Body of pancreas (tissue), 4 donors: ENCODE measurements around the gene AFG3L2. TPM values are rescaled to one million over a fixed set of nuclear protein-coding genes. Genes with fewer than 3 reads are reported as not detected.
A peak's percentile ranks its signal among the peaks of the same experiment; 100 is the strongest.

Experiments
- ATAC-seq: fragments of 150-250 bp; one replicate; pipeline ENCODE4 v1.9.1; 2016
- DNase-seq, 4 donors: peaks; one replicate each; pipeline ENCODE4 v3.0.0-alpha.2; 2019
- H3K27ac ChIP-seq, 4 donors: fragments of 200-600 bp; sonication (generic); 1 replicate in 3 of 4; 2 replicates in 1 of 4; pipeline versions ENCODE4 v1.5.1 to v1.6.1; 2016 to 2019; ENCODE audit warnings: mild to moderate bottlenecking in 1 of 4, mixed read lengths in 1 of 4, moderate library complexity in 1 of 4
- H3K27me3 ChIP-seq, 2 donors: fragments of 200-600 bp; sonication (generic); one replicate each; pipeline ENCODE4 v1.6.0; 2016; ENCODE audit warnings: mild to moderate bottlenecking in 1 of 2
- H3K36me3 ChIP-seq, 2 donors: fragments of 200-600 bp; sonication (generic); replicated peaks in 1 of 2; 2 replicates each; pipeline ENCODE4 v1.5.1; 2016; ENCODE audit warnings: low read depth in 2 of 2; ENCODE audit not compliant: insufficient read depth in 1 of 2
- H3K4me1 ChIP-seq: fragments of 200-600 bp; sonication (generic); one replicate; pipeline ENCODE4 v1.6.0; 2016
- H3K4me3 ChIP-seq, 2 donors: fragments of 200-600 bp; sonication (generic); 1 replicate in 1 of 2; 2 replicates in 1 of 2; pipeline ENCODE4 v1.5.1; 2016 to 2019
- H3K9me3 ChIP-seq, 3 donors: fragments of 200-600 bp; sonication (generic); 1 replicate in 2 of 3; 2 replicates in 1 of 3; pipeline ENCODE4 v1.5.1; 2016
- POLR2A ChIP-seq, 3 donors: fragments of 450-650 bp; IDR thresholded peaks; one replicate each; pipeline ENCODE4 v1.6.1; 2016; ENCODE audit warnings: antibody characterized with exemption in 3 of 3, mild to moderate bottlenecking in 2 of 3
- WGBS, 2 donors: methylation state at CpG; one replicate each; pipeline ENCODE4 v1.1.5; 2017; 5-methylcytosine and 5-hydroxymethylcytosine counted together
- intact Hi-C: fragments of 100-400 bp; cut with DNase I; formaldehyde crosslinking; loops from one replicate; pipeline ENCODE4 v1.15.1; 2023
- total RNA-seq, 2 donors: library from RNA; depleted of rRNA; stranded (reverse); fragments of >200 nt; gene quantifications; one replicate each; pipeline ENCODE4 v1.1.0, GENCODE V29; 2016
- TF ChIP-seq, protein P1 (sequence below), 7 experiments: fragments of 450-650 bp in 4 of 7; fragments of 200-600 bp in 3 of 7; sonication (generic) in 3 of 7; IDR thresholded peaks; one replicate each; pipeline ENCODE4 v1.5.1; 2016 to 2019; ENCODE audit warnings: antibody characterized with exemption in 7 of 7

Gene AFG3L2
- total RNA-seq, 2 donors from 2014 or later: 30.4 to 33.6 TPM

DNA sequence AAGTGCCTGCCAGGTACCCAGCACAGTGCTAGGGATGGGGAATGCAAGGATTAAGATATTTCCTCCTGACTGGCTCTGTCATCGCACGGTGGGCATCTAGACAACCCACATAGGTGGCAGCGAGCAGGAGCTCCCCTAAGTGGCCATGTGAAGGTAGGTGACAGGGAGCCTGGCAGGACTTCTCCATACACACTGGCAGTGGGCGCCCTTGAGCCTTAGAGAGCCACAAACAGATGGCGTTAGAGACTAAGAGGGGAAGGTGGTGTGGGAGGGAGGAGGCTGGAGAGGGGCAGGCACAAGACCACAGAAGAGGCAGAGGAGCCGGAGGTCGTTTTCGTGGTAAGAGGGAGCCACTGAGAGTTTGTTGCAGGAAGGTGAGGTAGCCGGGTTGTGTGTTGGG, 45.9 kb upstream of the AFG3L2 start:
- H3K27ac ChIP-seq: no peak overlapping the region
- DNase-seq: no peak
- no peak for ATAC-seq
- H3K4me1 ChIP-seq: no peaks in the 10 kb centered on the region
- intact Hi-C loops: no loop called here
- no peak for TF ChIP-seq POLR2A (IDR thresholded peaks at IDR 0.05)
- TF ChIP-seq, protein P1, sequence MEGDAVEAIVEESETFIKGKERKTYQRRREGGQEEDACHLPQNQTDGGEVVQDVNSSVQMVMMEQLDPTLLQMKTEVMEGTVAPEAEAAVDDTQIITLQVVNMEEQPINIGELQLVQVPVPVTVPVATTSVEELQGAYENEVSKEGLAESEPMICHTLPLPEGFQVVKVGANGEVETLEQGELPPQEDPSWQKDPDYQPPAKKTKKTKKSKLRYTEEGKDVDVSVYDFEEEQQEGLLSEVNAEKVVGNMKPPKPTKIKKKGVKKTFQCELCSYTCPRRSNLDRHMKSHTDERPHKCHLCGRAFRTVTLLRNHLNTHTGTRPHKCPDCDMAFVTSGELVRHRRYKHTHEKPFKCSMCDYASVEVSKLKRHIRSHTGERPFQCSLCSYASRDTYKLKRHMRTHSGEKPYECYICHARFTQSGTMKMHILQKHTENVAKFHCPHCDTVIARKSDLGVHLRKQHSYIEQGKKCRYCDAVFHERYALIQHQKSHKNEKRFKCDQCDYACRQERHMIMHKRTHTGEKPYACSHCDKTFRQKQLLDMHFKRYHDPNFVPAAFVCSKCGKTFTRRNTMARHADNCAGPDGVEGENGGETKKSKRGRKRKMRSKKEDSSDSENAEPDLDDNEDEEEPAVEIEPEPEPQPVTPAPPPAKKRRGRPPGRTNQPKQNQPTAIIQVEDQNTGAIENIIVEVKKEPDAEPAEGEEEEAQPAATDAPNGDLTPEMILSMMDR (IDR thresholded peaks at IDR 0.05): no peak
- H3K27me3 ChIP-seq: no peaks in the 10 kb centered on the region
- H3K36me3 ChIP-seq: no peaks in the 10 kb centered on the region
- H3K9me3 ChIP-seq: no peaks in the 10 kb centered on the region
- WGBS, 2 donors: 74% methylated on average over 9 of the region's 9 CpGs
- no peak overlapping the region for H3K4me3 ChIP-seq

GRCh38 chr18:12421732-12422131, 44.7 kb upstream of the AFG3L2 start:
- intact Hi-C loops: no loop called here
- Histone ChIP-seq H3K36me3 (no peaks in the 10 kb centered on the region), H3K27ac (no peak overlapping the region), H3K4me1 (no peaks in the 10 kb centered on the region), H3K27me3 (no peaks in the 10 kb centered on the region), H3K4me3 (no peak overlapping the region), H3K9me3 (no peaks in the 10 kb centered on the region)
- DNase-seq (no peak), ATAC-seq (no peak)
- TF ChIP-seq, protein P1 (IDR thresholded peaks at IDR 0.05): no peak
- TF ChIP-seq POLR2A (IDR thresholded peaks at IDR 0.05): no peak
- 78 to 80% methylated on average over 5 of the region's 5 CpGs for WGBS, 2 donors

DNA sequence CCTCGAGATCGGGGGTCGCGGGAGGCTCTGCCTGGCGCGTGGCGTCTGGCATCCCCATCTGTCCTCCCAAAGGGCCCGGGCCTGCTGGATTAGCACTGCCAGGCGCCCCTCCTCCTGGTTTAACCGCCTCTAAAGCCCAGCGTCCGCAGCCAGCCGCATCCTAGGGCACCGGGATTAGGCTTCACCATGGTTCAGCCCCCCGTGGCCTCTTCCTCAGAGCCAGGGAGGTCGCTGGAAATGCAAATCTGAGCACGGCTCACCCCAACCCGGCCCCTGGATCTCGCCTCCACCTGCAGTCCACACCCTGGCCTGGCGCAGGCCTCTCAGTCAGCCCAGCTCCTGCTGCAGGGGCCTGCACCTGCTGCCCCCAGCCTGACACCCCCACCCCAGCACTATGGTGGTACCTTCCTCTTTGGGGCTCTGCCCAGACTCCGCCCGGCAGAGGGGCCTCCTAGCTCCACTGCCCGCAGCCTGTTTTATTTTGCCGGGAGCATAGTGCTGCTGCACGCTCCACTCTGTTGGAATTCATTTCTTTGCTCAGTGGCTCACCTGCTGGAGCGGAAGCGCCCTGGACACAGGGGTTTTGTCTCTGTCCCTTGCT, 43.9 kb upstream of the AFG3L2 start:
- Histone ChIP-seq H3K4me3 (no peak overlapping the region), H3K27ac (no peak overlapping the region), H3K27me3 (no peaks in the 10 kb centered on the region), H3K36me3 (no peaks in the 10 kb centered on the region), H3K4me1 (no peaks in the 10 kb centered on the region), H3K9me3 (no peaks in the 10 kb centered on the region)
- no peak for DNase-seq
- intact Hi-C loops: no loop called here
- TF ChIP-seq, protein P1 (IDR thresholded peaks at IDR 0.05): no peak
- no peak for TF ChIP-seq POLR2A (IDR thresholded peaks at IDR 0.05)
- ATAC-seq: no peak
- WGBS, 2 donors: 49 to 94% methylated on average over 11 to 25 of the region's 27 CpGs

DNA sequence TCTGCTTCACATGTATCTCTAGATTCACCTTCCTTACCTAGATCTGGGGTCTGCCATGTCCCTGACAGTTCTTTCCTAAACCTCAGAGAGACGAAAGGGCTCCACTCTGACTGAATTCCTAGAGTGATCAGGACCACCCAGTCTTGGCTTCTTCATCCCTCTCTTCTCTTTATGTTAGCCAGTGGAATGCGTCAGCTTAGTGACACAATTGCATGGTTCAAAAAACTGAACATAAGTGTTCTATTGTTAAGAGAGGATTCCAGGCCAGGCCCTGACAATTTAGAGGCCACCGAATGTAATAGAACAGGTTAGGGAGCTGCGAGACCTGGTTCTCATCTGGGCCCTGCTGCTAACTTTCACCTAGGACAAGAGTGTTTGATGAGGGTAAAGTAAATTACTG, 40.7 kb upstream of the AFG3L2 start:
- no peak overlapping the region for H3K4me3 ChIP-seq
- ATAC-seq (no peak), DNase-seq (no peak)
- intact Hi-C loops: no loop called here
- 66 to 76% methylated on average over 4 of the region's 4 CpGs for WGBS, 2 donors
- no peak overlapping the region for H3K27ac ChIP-seq
- TF ChIP-seq, protein P1 (IDR thresholded peaks at IDR 0.05): no peak
- TF ChIP-seq POLR2A (IDR thresholded peaks at IDR 0.05): no peak
- H3K27me3 ChIP-seq: no peaks in the 10 kb centered on the region
- H3K4me1 ChIP-seq: no peaks in the 10 kb centered on the region
- H3K9me3 ChIP-seq: no peaks in the 10 kb centered on the region
- H3K36me3 ChIP-seq: no peaks in the 10 kb centered on the region

- no peaks in the 10 kb centered on the region for H3K9me3 ChIP-seq
- H3K27me3 ChIP-seq: no peaks in the 10 kb centered on the region
- intact Hi-C loops: no loop called here
- ATAC-seq (no peak), DNase-seq (no peak)
- no peak for TF ChIP-seq POLR2A (IDR thresholded peaks at IDR 0.05)
- TF ChIP-seq, protein P1 (IDR thresholded peaks at IDR 0.05): no peak
- H3K4me1 ChIP-seq: no peaks in the 10 kb centered on the region
- H3K4me3 ChIP-seq: no peak overlapping the region
- H3K27ac ChIP-seq: peak overlapping the region in 1 of 4 donors; percentile 12
- WGBS, 2 donors: 84 to 99% methylated on average over 5 of the region's 5 CpGs
- no peaks in the 10 kb centered on the region for H3K36me3 ChIP-seq
These were observed 39.2 kb upstream of the AFG3L2 start for GRCh38 chr18:12416098-12416729.
